ENCODE measurements around the gene TMEM170B.

Gene TMEM170B

GRCh38 chr6:11621119-11621518 is 83.6 kb downstream of the TMEM170B start:
- peak; percentile 70 for DNase-seq

GRCh38 chr6:11622156-11622555 is 84.6 kb downstream of the TMEM170B start:
- DNase-seq: no peak

GRCh38 chr6:11623272-11623671 is 85.7 kb downstream of the TMEM170B start:
- DNase-seq: no peak

- no peak for DNase-seq
Measured at GRCh38 chr6:11625302-11625701, 87.8 kb downstream of the TMEM170B start.

- no peak for DNase-seq
Measured at GRCh38 chr6:11626356-11626755, 88.8 kb downstream of the TMEM170B start.

- DNase-seq: no peak
Measured at GRCh38 chr6:11628562-11628961, 91.0 kb downstream of the TMEM170B start.

- DNase-seq: no peak
Measured at GRCh38 chr6:11631008-11631407, 93.5 kb downstream of the TMEM170B start.

- no peak for DNase-seq
Measured at GRCh38 chr6:11631539-11631938, 94.0 kb downstream of the TMEM170B start.

- DNase-seq: no peak
Measured at GRCh38 chr6:11632231-11632630, 94.7 kb downstream of the TMEM170B start.

GRCh38 chr6:11632795-11633511 is 95.4 kb downstream of the TMEM170B start:
- no peak for DNase-seq

Data from NCI-H526 treated with DMSO at 0.1 percent for 48 hours (cell line).